ENCODE results near the gene APCS. TPM values are rescaled to one million over a fixed set of nuclear protein-coding genes. Genes with fewer than 3 reads are reported as not detected.

Gene APCS
- total and polyA plus RNA-seq, 2 of the 8 experiments (the other 6 are each of a cell fraction or from before 2014, with no cell fraction given), result not detected

GRCh38 chr1:159548126-159548525 is 39.5 kb upstream of the APCS start:
- no peaks in the 10 kb centered on the region for H3K79me1 ChIP-seq (ENCODE audit: low read depth, low read length)
- DNase-seq (ENCODE audit: low read depth in 1 of 2, low spot score in 2 of 2) (no peak), FAIRE-seq (no peak)
- no peak overlapping the region for H2AFZ ChIP-seq (ENCODE audit: low read length)
- H3K18ac ChIP-seq (ENCODE audit: extremely low read depth, low read length), result no peak overlapping the region
- H4K8ac ChIP-seq (ENCODE audit: extremely low read depth, insufficient read depth, low read length), result no peak overlapping the region
- no peaks in the 10 kb centered on the region for H3K36me3 ChIP-seq (ENCODE audit: control insufficient read depth in 2 of 4, insufficient read depth in 4 of 4, low read length in 3 of 4)
- peaks cover 40 to 41% of the 10 kb centered on the region in 2 experiments for H3K9me3 ChIP-seq (ENCODE audit: insufficient read depth in 2 of 2, low read depth in 1 of 2, low read length in 1 of 2)
- H2BK20ac ChIP-seq (ENCODE audit: low read length), result no peak overlapping the region
- no peak overlapping the region for H3K14ac ChIP-seq (ENCODE audit: insufficient read length)
- H2BK120ac ChIP-seq (replicated peaks; ENCODE audit: low read depth, low read length), result no peak overlapping the region
- no peak overlapping the region for H2AK5ac ChIP-seq (ENCODE audit: low read depth, low read length)
- no peak overlapping the region for H3K27ac ChIP-seq (ENCODE audit: low read depth, low read length)
- H3K27me3 ChIP-seq (replicated peaks in 1 of 4; ENCODE audit: control insufficient read depth in 3 of 4, extremely low read depth in 1 of 4, insufficient read depth in 3 of 4, low read length in 3 of 4), result no peaks in the 10 kb centered on the region
- H3K4me2 ChIP-seq (ENCODE audit: insufficient read depth in 1 of 2, low read depth in 2 of 2, low read length in 2 of 2), result no peak overlapping the region
- H3K56ac ChIP-seq (replicated peaks; ENCODE audit: insufficient read length, low read depth, low read length), result no peak overlapping the region
- H3K4ac ChIP-seq (replicated peaks; ENCODE audit: insufficient read length, low read depth, low read length), result no peak overlapping the region
- POLR2A ChIA-PET (ENCODE audit: partially characterized antibody), result no interaction called here
- no peaks in the 10 kb centered on the region for H3K79me2 ChIP-seq (ENCODE audit: control insufficient read depth in 1 of 2, insufficient read depth in 2 of 2, low read length in 2 of 2)
- H3K4me3 ChIP-seq (ENCODE audit: extremely low read depth in 1 of 4, insufficient read depth in 2 of 4, low read depth in 3 of 4, low read length in 4 of 4), result no peak overlapping the region
- 53% methylated on average over 2 of the region's 2 CpGs; no CpG with 5 or more reads in 1 of the 2 experiments for WGBS, 2 experiments (ENCODE audit: extremely low coverage in 1 of 2, insufficient coverage in 1 of 2, insufficient read length in 1 of 2, insufficient replicate concordance in 2 of 2, low coverage in 1 of 2, low lambda C conversion rate in 2 of 2, missing lambda C conversion rate in 1 of 2)
- no peak overlapping the region for H3K9ac ChIP-seq (replicated peaks in 1 of 4; ENCODE audit: extremely low read depth in 1 of 4, low read depth in 3 of 4, low read length in 3 of 4)
- CTCF ChIA-PET (ENCODE audit: partially characterized antibody), result no interaction called here
- no peaks in the 10 kb centered on the region for H3K23me2 ChIP-seq (ENCODE audit: low read depth, low read length)
- no peak overlapping the region for H4K91ac ChIP-seq (replicated peaks; ENCODE audit: insufficient read length, low read length)
- no peak overlapping the region for H4K5ac ChIP-seq (ENCODE audit: insufficient read length, low read depth, low read length)
- H3K23ac ChIP-seq (ENCODE audit: insufficient read length), result no peak overlapping the region
- H4K20me1 ChIP-seq (replicated peaks in 1 of 2; ENCODE audit: control insufficient read depth in 1 of 2, insufficient read depth in 2 of 2, low read length in 2 of 2), result no peaks in the 10 kb centered on the region
- no peak overlapping the region for H2BK5ac ChIP-seq (ENCODE audit: low read depth, low read length)
- H3K4me1 ChIP-seq (replicated peaks in 1 of 4; ENCODE audit: control insufficient read depth in 3 of 4, insufficient read depth in 4 of 4, low read length in 3 of 4), result no peaks in the 10 kb centered on the region
- H2BK12ac ChIP-seq (ENCODE audit: low read depth, low read length), result no peak overlapping the region
- no peak overlapping the region for H2BK15ac ChIP-seq (ENCODE audit: low read length)
- no peak for TF ChIP-seq RAD21 (IDR thresholded peaks at IDR 0.05 in 1 of 2, conservative IDR thresholded peaks at IDR 0.05 in 1 of 2; ENCODE audit: low read depth in 2 of 2, low read length in 2 of 2)
- TF ChIP-seq NRF1 (IDR thresholded peaks at IDR 0.05; ENCODE audit: low read depth, low read length), result no peak
- TF ChIP-seq GTF2F1 (IDR thresholded peaks at IDR 0.05; ENCODE audit: borderline replicate concordance, low read depth, low read length), result no peak
- TF ChIP-seq JUN (IDR thresholded peaks at IDR 0.05; ENCODE audit: low read depth, low read length), result no peak
- no peak for TF ChIP-seq CEBPB (IDR thresholded peaks at IDR 0.05; ENCODE audit: low read depth, low read length)
- no peak for TF ChIP-seq ATF3 (IDR thresholded peaks at IDR 0.05; ENCODE audit: insufficient read depth, low read depth, low read length)
- no peak for TF ChIP-seq BRCA1 (IDR thresholded peaks at IDR 0.05; ENCODE audit: low read depth, low read length)
- TF ChIP-seq CTBP2 (IDR thresholded peaks at IDR 0.05; ENCODE audit: borderline replicate concordance, insufficient read depth, insufficient read length, low read length), result no peak
- no peak for TF ChIP-seq CBX8 (IDR thresholded peaks at IDR 0.05; ENCODE audit: borderline replicate concordance, low read depth, low read length)
- TF ChIP-seq CHD2 (IDR thresholded peaks at IDR 0.05; ENCODE audit: low read length), result no peak
- TF ChIP-seq NANOG (IDR thresholded peaks at IDR 0.05; ENCODE audit: insufficient read depth, low read depth, low read length, poor library complexity, severe bottlenecking), result no peak
- TF ChIP-seq HDAC6 (IDR thresholded peaks at IDR 0.05; ENCODE audit: low read depth, low read length), result no peak
- no peak for TF ChIP-seq KDM4A (IDR thresholded peaks at IDR 0.05; ENCODE audit: low read depth, low read length, severe bottlenecking)
- no peak for TF ChIP-seq MAFK (IDR thresholded peaks at IDR 0.05; ENCODE audit: low read depth, low read length)

All from H1 (cell line).